GM12878 (cell line): Measurements from ENCODE around the gene SSBP3.

Source experiments
- CTCF ChIP-seq, 3 experiments: IDR thresholded peaks in 2 of 3; conservative IDR thresholded peaks in 1 of 3; 2 replicates each; pipeline ENCODE4 v1.5.1; 2011; ENCODE audit warnings: low read depth in 3 of 3, low read length in 3 of 3, mild to moderate bottlenecking in 3 of 3, control low read depth in 2 of 3, moderate library complexity in 2 of 3, inconsistent platforms in 1 of 3, mixed read lengths in 1 of 3; ENCODE audit not compliant: control insufficient read depth in 2 of 3, insufficient read depth in 1 of 3; ENCODE audit errors: extremely low read depth in 1 of 3
- EZH2 ChIP-seq: IDR thresholded peaks from 2 replicates; pipeline ENCODE4 v1.6.1; 2012; ENCODE audit warnings: low read depth, mild to moderate bottlenecking, control low read depth, inconsistent platforms, low read length, borderline replicate concordance; ENCODE audit not compliant: control insufficient read depth
- FOS ChIP-seq: IDR thresholded peaks from 3 replicates; pipeline ENCODE4 v1.6.1; 2011; ENCODE audit warnings: borderline replicate concordance; ENCODE audit not compliant: insufficient read length; ENCODE audit errors: extremely low read depth
- IKZF1 ChIP-seq: fragments of 450-650 bp; conservative IDR thresholded peaks from 2 replicates; pipeline ENCODE4 v1.6.1; 2017; ENCODE audit warnings: antibody characterized with exemption, mild to moderate bottlenecking
- MEF2A ChIP-seq: IDR thresholded peaks from 2 replicates; pipeline ENCODE4 v1.6.1; 2011; ENCODE audit warnings: low read depth, mild to moderate bottlenecking, low read length, moderate library complexity; ENCODE audit not compliant: insufficient read depth
- MXI1 ChIP-seq: fragments of 150-350 bp; IDR thresholded peaks from 2 replicates; pipeline ENCODE4 v1.6.1; 2011; ENCODE audit warnings: low read depth, mild to moderate bottlenecking, inconsistent platforms, low read length, improper control_type of control experiment
- NBN ChIP-seq: fragments of 450-650 bp; IDR thresholded peaks from 2 replicates; pipeline ENCODE4 v1.6.1; 2016
- POLR2A ChIP-seq: IDR thresholded peaks from 2 replicates; pipeline ENCODE4 v1.6.1; 2011; ENCODE audit warnings: low read depth, mild to moderate bottlenecking, low read length
- RAD21 ChIP-seq: IDR thresholded peaks from 2 replicates; pipeline ENCODE4 v1.6.1; 2011; ENCODE audit warnings: mild to moderate bottlenecking, low read depth, low read length, moderate library complexity; ENCODE audit not compliant: insufficient read depth
- RELA ChIP-seq: fragments of 450-650 bp; IDR thresholded peaks from 2 replicates; pipeline ENCODE4 v1.8.0; 2014; ENCODE audit warnings: borderline replicate concordance; ENCODE audit not compliant: partially characterized antibody
- SREBF2 ChIP-seq: IDR thresholded peaks from 2 replicates; pipeline ENCODE4 v1.6.1; 2012; ENCODE audit warnings: mild to moderate bottlenecking, low read length
- TBL1XR1 ChIP-seq: IDR thresholded peaks from 2 replicates; pipeline ENCODE4 v1.6.1; 2012; ENCODE audit warnings: low read depth, low read length, improper control_type of control experiment

DNA sequence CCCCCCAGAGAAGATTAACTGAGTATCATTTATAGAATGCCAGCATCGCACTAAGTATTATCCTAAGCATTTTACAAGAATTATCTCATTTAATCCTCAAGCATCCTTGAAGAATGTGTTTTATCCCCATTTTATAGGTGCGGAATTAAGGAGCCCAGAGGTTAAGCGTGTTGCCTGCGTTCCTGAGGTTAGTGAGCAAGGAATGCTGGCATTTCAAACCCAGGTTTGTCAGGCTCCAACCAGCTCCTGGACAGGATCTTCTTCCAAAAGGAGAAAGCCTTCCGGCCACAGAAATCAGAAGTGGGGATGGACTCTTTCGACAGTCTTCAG, 82.3 kb downstream of the SSBP3 start:
- TF ChIP-seq EZH2 (no peak), MEF2A (no peak), FOS (no peak), CTCF (IDR thresholded peaks at IDR 0.05 in 2 of 3, conservative IDR thresholded peaks at IDR 0.05 in 1 of 3; ENCODE audit: control insufficient read depth in 2 of 3, extremely low read depth in 1 of 3, insufficient read depth in 1 of 3, low read depth in 3 of 3, low read length in 3 of 3) (no peak), NBN (no peak), RAD21 (no peak), POLR2A (no peak), IKZF1 (no peak), SREBF2 (no peak), MXI1 (no peak), TBL1XR1 (no peak), RELA (no peak)
